CD4-positive, alpha-beta T cell treated with Interferon alpha-2 for 1 hour (primary cell): ENCODE data around the gene OGFR.

Experiments
- DNase-seq, 2 donors: peaks; one replicate each; pipeline ENCODE4 v3.0.0-alpha.2; 2020 to 2022

Gene OGFR

DNA sequence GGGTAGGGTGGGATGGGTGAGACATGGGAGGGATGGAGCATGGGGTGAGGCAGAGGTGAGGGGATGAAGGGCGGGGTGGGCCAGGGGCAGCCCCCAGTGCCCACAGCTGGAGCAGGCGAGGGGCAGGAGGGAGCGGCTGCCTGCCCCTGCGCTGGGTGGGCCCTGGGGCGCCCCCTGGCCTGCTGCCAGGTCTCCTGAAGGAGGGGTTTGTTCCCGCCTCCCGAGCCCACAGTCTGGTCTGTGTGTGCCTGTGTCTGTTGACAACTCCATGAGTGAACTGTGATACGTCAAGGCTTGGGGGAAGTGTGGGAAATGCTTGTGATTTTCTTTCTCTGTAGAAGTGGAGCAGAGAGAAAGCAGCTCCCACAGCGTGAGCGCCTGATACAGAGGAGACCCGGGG is 19.2 kb upstream of the OGFR start:
- no peak for DNase-seq

DNA sequence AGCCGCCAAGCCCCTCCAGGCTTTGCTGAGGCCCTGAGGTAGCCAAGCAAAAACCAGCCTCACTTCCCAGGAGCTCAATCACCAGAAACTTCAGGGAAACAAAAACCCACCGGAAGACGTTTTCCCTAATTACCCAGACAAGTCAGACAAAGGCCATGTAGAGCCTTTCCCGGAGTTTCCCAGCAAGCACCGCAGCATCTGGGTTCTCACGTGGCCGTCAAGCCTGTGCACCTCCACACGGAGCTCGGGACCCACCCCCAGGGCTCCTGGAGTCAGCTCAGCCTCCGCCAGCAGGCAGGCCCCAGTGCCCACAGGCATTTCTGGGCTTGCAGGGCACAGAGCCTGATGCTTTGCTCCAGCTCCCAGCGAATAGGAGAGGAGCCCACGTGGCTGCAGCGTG is 18.5 kb upstream of the OGFR start:
- DNase-seq, result no peak

DNA sequence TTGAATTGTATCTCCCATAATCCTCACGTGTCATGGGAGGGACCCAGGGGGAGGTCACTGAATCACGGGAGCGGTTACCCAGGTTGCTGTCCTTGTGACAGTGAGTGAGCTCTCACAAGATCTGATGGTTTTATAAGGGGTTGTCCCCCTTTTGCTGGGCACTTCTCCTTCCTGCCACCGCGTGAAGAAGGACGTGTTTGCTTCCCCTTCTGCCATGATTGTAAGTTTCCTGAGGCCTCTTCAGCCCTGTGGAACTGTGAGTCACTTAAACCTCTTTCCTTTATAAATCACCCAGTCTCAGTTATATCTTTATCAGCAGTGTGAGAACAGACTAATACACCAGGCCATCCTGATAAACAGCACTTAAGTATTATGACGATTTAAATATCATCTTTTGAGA is 17.3 kb upstream of the OGFR start:
- peak in 1 of 2 donors; percentile 43 for DNase-seq

DNA sequence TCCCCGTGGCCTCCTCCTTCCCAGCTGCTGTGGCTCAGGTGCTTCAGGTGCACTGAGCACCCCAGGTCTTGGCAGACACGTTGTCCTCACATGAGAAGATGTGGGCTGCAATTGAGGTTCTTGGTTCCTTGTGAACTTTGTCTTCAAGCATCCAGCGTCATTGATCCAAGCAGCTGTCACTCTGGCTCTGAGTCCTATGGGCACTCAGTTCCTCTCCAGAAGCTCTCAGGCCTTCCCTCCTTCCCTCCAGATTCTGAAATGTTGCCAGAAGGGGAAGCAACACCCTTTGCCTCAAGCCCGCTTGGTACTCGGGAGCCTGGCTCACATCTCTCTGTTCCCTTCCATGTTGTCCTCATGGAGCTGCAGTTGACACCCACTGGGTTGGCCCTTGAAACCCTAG is 16.8 kb upstream of the OGFR start:
- DNase-seq, result no peak

DNA sequence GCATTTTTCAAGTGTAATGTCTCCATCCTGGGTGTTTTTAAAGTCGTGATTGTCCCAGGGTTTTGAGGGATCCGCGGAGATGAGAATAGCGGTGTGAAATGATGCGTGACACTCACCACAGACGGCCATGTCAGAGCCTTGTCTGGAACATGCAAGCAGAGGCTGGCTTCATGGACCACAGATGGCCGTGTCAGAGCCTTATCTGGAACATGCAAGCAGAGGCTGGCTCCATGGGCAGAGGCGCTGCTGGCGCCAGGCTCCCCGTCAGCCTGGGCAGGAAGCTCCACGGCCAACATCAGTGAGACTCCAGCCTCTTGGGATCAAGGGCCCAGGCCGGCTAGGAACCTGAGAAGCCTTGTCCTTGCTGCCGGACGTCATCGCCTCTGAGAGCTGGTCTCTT is 16.0 kb upstream of the OGFR start:
- DNase-seq, result no peak

DNA sequence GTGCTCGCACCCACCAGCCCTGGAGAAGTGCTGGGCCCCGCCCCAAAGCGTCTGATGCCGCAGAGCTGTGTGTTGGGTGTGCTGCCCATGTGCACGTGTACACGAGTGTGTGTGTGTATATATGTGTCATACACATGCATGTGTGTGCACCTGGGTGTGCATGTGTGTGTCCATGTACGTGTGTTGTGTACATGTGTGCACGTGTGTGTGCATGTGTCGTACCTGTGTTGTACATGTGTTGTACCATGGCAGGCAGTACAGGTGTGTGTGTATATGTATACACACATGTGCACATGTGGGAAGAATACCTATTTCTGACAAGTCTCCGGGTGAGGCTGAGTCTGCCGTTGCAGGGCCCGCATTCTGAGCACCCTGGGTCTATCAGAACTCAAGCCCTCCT is 14.6 kb upstream of the OGFR start:
- DNase-seq, result no peak

DNA sequence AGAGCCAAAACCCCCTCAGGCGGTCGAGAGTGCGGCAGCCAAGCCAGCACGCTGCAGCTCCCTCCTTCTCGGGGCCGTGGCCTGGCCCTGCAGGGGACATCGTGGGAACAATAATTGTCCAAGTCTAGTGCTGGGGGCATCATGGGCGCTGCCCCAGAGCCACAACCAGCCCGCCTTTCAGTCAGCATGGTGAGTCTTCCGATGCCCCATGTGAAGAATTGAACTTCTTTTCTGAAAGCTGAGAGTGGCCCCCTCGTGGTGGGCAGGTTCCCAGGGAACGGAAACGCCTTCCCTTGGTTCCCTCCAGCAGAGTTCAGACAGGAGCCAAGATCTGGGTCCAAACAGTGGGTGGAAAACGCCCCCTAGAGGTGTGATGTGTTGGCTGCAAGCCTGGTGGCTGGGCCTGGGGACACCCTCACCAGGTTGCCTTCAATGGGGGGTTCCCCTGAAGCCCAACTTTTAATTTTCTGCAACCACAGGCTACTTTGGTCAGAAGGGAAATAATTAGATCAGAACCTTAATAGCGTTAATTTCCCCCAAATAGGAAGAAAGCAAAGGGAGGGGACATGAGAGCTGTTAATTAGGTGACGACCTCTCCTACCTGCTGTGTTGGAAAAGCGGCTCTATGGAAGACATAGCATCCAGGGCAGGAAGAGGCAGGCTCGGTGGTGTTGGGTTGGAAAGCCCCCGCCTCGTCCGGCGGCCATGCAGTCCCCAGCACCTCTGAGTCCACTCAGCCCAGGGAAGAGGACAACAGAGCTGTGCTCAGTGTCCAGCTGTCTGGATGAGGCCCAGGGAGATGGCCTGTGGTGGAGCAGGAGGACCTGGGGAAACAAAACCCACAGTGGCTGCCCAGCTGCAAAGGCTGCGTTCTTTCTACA is 13.1 kb upstream of the OGFR start:
- DNase-seq, result peak; percentile 66 to 82

DNA sequence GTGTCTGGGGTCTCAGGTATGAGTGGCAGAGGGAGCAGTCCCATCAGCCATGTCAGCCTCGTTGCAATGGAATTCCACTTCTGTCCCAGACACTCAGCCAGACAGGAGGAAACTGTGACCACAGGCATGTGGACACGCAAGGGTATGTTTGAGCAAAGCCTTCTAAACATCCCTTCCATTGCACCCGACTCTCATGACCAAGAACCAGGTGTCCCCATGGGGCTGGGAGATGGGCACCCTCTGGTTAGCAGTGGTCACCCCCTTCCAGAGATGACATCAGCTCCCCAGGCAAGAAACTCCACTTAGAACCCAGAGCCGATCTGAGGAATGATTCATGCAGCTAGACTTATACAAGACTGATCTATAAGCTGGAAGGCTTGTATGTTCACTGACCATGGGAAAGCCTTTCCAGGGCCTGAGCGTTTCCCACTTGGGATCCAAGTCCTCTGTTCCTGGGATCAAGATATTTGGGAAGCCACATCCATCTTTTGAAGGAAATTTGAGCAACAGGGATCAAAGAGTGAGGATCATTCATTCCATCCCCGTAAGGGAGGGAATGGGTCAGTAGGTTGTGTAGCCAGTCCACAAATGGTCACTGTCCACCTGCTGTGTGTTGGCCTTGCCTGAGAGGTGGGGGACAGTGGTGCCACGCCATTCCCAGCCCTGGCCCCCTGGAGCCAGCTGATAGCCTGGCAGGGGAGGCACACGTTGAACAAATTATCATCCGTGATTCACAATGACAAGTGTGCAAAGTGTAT is 12.3 kb upstream of the OGFR start:
- DNase-seq, result no peak

DNA sequence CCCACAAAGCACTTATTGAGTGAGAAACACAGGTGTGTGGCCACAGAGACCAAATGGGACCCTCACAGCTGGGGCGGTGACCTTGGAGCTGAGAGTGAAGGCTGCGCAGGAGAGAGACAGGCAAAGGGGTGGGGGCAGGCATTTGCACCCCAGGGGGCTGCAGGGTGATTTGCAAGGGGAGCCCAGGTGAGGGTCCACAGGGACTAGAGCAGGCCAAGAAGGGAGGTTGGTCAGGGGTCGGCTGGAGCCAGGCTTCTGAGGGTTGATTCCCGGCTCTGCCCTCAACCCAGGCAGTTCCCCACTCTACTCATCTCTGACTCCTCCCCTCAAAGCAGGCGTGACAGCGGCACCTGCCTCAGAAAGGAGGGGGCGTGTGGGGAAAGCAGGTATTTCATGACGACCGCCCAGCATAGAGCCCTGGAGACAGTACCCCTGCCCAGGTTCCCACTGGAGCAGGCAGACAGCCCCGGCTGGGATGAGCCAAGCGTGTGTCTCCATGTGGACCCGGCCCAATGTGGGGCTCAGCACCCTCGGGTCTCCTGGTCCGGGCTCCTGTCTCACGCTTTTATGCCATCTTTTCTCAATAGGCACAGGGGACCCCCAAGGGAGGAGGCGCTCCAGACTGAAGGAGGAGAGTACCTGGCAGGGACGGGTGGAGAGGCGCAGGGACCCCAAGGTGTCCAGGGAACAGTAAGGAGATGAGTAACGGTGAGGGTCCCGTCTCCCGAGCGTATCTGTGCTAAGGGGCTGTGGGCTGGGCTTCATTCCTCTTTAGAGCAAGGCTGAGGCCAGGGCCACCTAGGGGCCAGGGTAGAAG is 11.5 kb upstream of the OGFR start:
- no peak for DNase-seq

DNA sequence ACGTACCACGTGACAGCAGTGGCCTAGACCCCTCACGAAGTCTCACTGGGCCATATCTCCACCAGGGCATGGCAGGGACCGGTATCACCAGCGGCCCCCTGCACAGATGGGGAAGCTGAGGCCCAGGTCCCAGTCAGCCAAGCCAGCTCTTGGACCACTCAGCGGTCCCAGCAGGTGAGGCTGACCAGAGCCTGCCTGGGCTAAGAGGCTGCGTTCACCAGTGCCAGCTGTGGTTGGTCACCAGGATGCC is 11.0 kb upstream of the OGFR start:
- no peak for DNase-seq

DNA sequence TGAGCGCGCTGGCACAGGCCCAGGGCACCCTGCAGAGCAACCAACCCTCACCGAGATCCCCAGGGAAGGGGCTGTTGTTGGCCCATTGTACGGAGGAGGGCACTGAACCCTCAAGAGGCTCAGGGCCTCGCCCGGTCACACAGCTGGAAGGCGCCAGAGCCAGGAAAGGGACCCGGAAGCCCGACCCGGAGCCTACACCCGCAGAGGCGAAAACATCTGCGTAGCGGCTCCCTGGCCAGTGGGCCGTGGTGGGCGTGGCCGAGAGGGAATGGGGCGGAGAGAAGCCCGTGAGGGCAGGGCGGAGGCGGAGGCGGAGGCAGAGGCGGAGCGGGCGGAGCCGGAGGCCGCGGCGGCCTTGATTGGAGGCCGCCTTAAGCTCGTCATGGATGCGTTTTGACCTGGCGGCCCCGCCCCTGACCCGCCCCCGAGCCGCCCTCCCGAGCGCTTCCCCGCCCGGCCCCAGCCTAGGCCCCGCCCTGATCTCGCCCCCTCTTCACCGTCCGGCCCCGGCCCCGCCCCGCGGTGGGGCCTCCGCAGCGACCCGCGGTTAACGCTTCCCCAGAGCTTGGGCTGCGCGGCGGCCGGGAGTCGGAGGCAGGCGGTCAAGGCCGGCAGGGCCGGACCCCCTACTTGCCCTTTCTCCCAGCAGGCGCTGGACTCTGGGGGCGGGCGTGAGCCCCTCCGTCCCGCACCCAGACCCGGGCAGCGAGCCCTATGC is 10.5 kb upstream of the OGFR start:
- DNase-seq, result peak; percentile 93 to 96

DNA sequence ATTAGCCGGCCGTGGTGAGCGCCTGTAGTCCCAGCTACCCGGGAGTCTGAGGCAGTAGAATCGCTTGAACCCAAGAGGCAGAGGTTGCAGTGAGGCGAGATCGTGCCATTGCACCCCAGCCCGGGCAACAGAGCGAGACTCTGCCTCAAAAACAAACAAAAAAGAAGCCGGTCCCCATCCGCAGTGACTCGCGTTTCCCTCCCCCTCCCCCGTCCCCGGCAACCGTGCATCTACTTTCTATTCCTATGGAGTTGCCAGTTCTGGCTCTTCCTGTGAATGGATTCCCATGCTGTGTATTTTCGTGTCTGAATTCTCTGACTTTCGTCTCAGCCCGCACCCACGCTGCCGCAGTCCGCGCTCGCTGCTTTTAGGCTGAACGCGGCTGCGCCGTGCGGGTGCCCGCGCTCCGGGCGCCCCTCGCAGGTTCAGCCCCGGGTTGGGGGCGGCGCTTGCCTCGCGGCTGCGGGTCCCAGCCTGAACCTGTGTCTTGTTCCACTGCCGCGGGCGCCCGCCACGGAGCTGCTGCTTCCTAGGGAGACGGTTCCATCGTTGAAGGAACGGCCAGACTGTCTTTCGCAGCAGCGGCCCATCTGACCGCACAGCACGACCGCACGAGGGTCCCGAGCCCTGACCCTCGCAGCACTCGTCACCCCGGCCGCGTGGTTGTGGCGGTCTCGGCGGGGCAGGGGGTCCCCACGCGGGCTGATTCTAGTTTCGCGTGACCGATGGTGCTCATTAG is 9.4 kb upstream of the OGFR start:
- peak; percentile 54 to 72 for DNase-seq

DNA sequence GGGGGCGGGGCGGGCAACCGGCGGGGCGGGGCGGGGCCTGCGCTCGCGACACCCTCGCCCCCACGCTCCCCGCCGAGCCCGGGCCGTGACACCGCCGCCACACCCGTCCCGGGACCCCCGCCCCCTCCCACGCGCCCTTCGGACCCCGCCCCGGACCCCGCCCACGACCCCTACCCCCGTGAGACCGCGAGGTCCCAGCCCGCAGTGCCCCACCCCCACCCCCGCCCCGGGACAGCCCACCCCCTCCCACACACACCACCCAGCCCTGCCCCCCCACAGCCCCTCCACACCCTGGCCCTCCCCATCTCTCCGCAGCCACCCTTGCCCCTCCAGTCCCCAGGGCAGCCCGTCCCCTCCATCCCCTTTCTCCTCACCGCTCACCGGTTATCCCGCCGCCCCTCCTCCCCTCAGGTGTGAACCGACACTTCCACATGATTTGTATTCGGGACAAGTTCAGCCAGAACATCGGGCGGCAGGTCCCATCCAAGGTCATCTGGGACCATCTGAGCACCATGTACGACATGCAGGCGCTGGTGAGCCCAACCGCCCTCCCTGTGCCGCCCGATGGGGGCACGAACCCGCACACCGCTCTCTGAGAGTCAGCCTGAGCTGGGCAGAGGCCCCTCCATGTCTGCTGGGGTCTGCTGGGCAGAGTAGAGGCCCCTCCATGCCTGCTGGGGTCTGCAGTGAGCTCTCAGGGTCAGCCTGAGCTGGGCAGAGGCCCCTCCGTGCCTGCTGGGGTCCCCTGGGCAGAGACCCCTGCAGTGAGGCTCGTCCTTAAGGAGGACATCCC is 7.7 kb upstream of the OGFR start:
- no peak for DNase-seq

DNA sequence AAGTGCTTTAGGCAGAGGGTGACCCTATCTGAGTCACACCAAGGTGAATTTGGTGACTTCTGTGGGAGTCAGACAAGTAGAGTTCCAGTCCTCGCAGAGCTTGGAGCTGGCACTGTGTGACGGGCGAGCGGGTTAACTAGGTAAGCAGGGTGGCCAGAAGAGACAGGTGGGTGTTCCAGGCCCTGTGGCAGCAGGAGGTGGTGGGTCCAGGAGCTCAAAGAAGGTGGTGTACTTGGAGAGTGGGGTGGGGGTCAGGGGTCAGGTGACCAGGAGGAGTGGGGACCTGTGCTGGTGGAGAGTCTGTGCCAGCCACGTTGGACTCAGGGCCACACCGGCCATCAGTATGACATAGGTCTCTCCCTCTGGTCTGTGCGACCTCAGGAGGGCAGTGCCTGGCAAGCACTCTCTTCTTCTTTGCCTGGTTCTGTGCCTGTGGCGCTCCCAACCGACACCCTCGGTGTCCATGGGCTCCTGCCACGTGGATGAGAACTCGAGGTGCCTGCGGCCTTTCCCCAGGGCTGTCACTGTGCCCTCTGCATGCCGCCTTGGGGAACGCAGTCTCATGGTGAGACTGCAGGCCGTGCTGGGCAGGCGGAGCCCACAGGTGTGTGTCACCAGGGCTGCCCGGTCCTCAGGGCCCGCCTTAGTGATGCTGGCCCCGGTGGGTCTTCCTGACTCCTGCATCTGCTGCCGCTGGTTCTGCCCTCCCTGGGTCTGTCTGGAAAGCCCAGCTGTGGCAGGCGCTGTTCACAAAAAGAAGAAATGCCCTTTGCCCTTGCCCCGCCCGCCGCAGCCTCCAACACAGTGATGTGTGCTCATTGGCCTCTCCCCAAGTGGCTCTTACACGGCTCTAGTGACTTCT is 6.7 kb upstream of the OGFR start:
- DNase-seq, result no peak

DNA sequence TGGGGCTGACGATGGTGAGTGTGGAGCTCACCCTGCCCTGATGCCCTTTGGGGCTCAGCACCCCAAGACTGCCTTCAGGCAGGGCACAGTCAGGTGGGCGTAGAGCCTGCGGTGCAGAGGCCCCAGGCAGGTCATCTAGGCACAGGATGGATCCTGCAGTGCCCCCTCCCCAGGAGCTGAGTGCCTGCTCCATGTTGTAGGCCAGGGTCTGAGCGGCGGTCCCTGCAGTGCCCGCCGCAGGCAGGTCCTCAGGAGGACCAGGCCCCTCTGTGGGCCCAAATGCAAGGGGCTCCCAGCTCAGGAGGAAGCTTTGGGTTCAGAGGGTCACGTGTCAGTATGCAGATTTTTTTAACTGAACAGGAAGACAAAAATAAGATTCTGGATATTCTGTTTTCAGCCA is 5.6 kb upstream of the OGFR start:
- DNase-seq, result no peak

DNA sequence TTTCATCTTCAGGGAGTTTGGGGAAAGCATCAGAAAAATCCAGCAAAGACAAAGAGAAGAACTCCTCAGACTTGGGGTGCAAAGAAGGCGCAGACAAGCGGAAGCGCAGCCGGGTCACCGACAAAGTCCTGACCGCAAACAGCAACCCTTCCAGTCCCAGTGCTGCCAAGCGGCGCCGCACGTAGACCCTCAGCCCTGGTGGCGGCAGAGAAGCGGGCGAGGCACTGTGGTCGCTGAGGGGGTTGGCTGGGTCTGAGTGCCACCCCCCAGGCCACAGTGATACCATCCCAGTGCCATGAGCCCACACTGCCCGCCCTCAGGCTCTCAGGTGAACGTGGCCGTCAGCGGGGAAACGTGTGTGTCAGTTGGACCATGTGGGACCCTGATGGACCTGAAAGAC is 5.2 kb upstream of the OGFR start:
- no peak for DNase-seq

DNA sequence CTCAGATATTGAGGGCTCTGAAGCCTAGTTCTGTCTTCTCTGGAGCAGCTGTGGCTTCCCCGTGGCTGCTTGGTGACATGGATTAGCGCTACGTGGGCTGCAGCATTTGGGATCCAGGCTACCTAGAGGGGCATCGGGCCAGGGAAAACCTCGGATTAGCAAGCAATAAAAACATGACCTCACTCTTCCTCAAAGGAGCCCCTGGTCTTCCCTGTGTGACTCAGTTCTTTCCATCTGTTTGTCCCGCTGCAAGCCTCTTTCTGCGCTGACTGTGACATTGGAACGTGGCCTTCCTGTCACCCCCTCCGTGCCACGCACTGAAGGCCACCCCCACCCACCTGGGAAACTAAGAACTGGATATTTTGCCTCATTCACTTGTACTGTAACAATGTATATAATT is 4.8 kb upstream of the OGFR start:
- no peak for DNase-seq

DNA sequence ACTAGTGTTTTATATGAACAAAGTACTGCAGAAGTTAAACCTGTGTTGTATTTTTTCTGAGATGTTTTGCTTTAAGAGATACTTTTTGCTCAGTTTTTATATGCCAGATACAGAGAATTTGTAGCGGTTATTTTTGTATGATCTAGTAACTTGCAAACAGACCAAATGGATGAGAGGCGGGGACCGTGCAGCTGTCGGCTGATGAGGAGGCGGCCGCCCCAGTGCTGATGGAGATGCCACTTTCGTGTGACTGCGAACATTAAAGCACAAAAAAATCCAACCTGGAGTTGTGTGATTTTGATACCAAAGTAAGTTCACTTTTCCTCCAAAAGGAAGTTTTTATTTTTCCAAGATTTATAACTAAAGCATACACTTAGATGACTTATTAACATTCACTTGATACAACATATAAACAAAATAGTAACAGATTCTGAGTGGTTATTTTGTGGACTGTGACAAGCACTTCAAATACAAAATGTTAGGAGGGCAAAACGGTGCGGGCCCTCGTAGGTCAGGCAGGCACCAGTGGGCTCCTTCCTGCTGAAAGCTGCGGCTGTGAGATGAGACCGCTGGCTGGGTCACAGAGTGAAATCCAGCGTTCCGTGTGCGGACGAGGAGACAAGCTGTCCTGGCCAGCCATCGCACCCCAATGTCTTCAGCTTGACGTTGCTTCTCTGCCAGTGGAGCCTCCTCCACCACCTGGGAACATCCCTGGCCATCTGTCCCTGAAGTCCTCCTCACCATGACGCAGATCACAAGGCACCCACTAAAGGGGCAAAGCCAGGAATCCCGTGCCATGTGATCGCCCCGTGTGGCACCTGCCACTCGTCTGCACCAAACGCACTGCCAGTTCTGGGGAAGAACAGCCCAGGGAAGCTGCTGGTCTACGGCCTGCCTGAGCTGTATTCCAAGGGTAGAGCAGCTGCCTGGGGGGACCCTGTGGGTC is 4.0 kb upstream of the OGFR start:
- no peak for DNase-seq

DNA sequence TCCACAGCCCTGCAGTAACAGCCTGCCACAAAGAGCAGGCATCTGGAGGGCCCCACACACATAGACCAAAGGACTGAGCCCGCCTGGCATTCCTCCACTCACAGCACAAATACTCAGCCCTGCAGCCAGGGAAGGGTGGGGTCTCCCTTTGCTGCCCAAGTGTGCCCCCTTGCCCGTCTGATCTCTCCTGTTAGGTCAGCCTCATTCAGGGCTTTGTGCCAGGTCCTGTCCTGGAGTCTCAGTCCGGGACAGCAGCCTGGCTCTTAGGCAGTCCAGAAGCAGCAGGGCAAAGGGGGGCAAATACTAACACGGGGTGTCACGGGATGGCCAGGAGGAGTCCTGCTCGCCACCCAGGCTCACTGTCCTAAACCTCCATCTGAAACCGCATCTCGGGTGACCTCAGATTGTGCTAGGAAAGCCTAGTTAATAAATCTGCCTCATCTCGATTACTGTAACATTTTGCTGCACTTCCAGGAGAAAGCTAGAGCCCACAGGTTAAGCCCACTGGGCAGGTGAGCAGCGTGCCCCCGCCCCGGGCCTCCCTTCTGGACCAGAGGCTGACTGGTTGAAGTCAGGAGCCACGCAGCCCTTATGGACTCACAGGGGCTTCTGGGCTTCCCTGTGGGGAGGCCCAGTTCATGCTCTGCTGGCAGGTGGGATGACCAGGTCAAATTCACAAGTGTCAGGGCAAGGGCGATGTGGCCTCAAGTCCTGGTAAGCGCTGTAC is 3.2 kb upstream of the OGFR start:
- DNase-seq, result no peak
